Stimulated activated CD4-positive, alpha-beta T cell treated with anti-CD3 and anti-CD28 coated beads, Interleukin-15, amount 100 ng/mL, for 1 hour (primary cell): ENCODE data around the gene PHF1.
A peak's percentile ranks its signal among the peaks of the same experiment; 100 is the strongest.

Source experiments
- DNase-seq, 2 donors: peaks; one replicate each; pipeline ENCODE4 v3.0.0-alpha.2; 2020; ENCODE audit warnings: low read depth in 1 of 2, low spot score in 1 of 2

The PHF1 gene

GRCh38 chr6:33453393-33454008 lies 42.7 kb downstream of the PHF1 start:
- DNase-seq = no peak

DNA sequence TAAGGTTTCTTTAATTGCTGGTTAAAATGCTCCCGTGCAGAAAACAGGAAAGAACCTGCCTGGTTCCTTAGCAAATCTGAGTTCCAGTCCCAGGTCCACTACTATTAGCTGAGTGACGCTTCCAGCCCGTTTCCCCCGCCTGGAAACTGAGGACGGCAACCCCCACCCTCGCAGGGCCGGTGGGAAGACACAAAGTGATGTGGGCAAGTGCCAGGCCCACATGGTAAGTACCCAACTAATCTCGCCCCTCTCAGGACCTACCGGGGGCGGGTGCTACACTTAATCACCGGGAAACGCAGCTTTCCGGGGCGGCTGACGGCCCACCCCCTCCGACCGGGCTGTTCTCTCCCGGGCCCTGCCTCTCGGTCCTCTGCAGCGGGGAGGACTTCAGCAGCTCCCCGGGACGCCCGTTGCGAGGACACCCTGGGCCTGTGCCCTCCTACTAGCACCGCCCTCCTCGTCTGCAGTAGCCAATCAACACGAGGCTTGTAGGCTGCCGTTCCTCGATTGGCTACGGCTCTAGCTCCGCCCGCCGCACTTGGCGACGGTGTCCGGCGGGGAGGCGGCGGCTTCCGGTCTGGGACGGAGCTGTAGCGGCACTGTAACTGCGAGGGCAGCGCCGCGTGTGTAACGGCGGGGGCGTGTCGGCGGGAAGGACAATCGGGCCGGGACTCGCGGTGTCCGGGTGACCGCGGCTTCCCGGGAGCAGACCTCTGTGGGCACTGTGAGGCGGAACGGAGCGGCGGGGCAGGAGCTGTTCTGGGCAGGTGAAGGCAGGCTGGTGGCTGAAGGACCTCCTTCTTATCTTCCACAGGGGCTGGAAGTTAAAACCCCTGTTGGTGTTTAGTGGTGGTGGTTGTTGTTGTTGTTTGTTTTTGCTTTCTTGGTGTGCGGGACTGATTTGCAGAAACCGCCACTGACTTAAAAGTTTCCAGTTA lies 43.5 kb downstream of the PHF1 start, which contains the start of gene ZBTB9:
ZBTB9 (plus strand) TSS at position 568 of the 938 bp plus-strand sequence. CDS start 525 bp downstream, outside the sequence.
- DNase-seq = peak; percentile 83 to 86

GRCh38 chr6:33455051-33455450 lies 44.2 kb downstream of the PHF1 start:
- no peak for DNase-seq

GRCh38 chr6:33456156-33456555 lies 45.3 kb downstream of the PHF1 start:
- no peak for DNase-seq

DNA sequence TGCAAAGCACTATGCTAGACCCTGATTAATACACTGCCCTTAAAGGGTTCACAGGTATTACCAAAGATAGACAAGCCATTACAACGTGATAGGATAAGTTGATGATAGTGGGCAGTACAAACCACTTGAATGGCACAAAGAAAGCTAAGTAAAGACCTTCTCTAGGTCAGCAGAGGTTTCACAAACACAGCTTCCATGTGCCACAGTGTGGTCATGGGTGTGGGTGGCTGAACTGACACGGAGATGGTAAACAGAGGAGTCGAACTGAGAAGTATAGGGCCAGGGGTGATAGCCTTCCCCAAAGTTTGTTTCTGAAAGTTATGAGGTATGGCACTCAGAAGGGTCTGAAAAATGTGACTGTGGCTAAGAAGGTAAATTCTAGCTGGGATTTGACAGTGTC lies 47.9 kb downstream of the PHF1 start:
- no peak for DNase-seq

GRCh38 chr6:33459226-33459625 lies 48.4 kb downstream of the PHF1 start:
- DNase-seq = no peak
